Muscle layer of duodenum (tissue), 2 donors: ENCODE results near the gene SLC1A2.

ENCODE experiments used
- H3K27ac ChIP-seq: one replicate; pipeline ENCODE4 v1.7.0; 2013; ENCODE audit warnings: mild to moderate bottlenecking, low read length
- H3K27me3 ChIP-seq: one replicate; pipeline ENCODE4 v1.7.0; 2013; ENCODE audit warnings: low read depth, mild to moderate bottlenecking, control low read depth, low read length
- H3K36me3 ChIP-seq, 2 donors: one replicate each; pipeline ENCODE4 v1.7.0; 2013; ENCODE audit warnings: low read length in 2 of 2, control low read depth in 1 of 2, mild to moderate bottlenecking in 1 of 2; ENCODE audit not compliant: insufficient read depth in 2 of 2, control insufficient read depth in 1 of 2
- H3K4me1 ChIP-seq, 2 donors: one replicate each; pipeline ENCODE4 v1.7.0; 2013; ENCODE audit warnings: low read length in 2 of 2, mild to moderate bottlenecking in 2 of 2, control low read depth in 1 of 2, moderate library complexity in 1 of 2; ENCODE audit not compliant: insufficient read depth in 2 of 2, control insufficient read depth in 1 of 2
- H3K4me3 ChIP-seq, 2 donors: one replicate each; pipeline ENCODE4 v1.7.0; 2013; ENCODE audit warnings: low read length in 2 of 2, low read depth in 1 of 2, mild to moderate bottlenecking in 1 of 2
- H3K9me3 ChIP-seq, 2 donors: one replicate each; pipeline ENCODE4 v1.7.0; 2013; ENCODE audit warnings: low read length in 2 of 2, control low read depth in 1 of 2, mild to moderate bottlenecking in 1 of 2; ENCODE audit not compliant: control insufficient read depth in 1 of 2
- donor health status: healthy.

Gene SLC1A2

GRCh38 chr11:35321532-35322317 is 97.6 kb downstream of the SLC1A2 start:
- H3K27me3 ChIP-seq, result no peaks in the 10 kb centered on the region
- H3K36me3 ChIP-seq, result no peaks in the 10 kb centered on the region
- peaks cover 0 to 5% of the 10 kb centered on the region in 2 donors for H3K4me1 ChIP-seq
- no peaks in the 10 kb centered on the region for H3K9me3 ChIP-seq
- H3K4me3 ChIP-seq, result no peak overlapping the region
- no peak overlapping the region for H3K27ac ChIP-seq

GRCh38 chr11:35321111-35321510 is 98.2 kb downstream of the SLC1A2 start:
- Histone ChIP-seq H3K4me3 (no peak overlapping the region), H3K27ac (no peak overlapping the region), H3K9me3 (no peaks in the 10 kb centered on the region), H3K4me1 (peaks cover 0 to 5% of the 10 kb centered on the region in 2 donors), H3K27me3 (no peaks in the 10 kb centered on the region), H3K36me3 (no peaks in the 10 kb centered on the region)

GRCh38 chr11:35318977-35319925 is 100.1 kb downstream of the SLC1A2 start:
- Histone ChIP-seq H3K27me3 (no peaks in the 10 kb centered on the region), H3K9me3 (no peaks in the 10 kb centered on the region), H3K4me3 (no peak overlapping the region), H3K27ac (no peak overlapping the region), H3K4me1 (peaks cover 0 to 5% of the 10 kb centered on the region in 2 donors), H3K36me3 (no peaks in the 10 kb centered on the region)

GRCh38 chr11:35318309-35318708 is 101.0 kb downstream of the SLC1A2 start:
- H3K27me3 ChIP-seq, result no peaks in the 10 kb centered on the region
- H3K4me3 ChIP-seq, result no peak overlapping the region
- H3K27ac ChIP-seq, result no peak overlapping the region
- H3K4me1 ChIP-seq, result peaks cover 0 to 5% of the 10 kb centered on the region in 2 donors
- no peaks in the 10 kb centered on the region for H3K9me3 ChIP-seq
- H3K36me3 ChIP-seq, result no peaks in the 10 kb centered on the region

- no peaks in the 10 kb centered on the region for H3K36me3 ChIP-seq
- H3K4me1 ChIP-seq, result peaks cover 0 to 5% of the 10 kb centered on the region in 2 donors
- no peaks in the 10 kb centered on the region for H3K27me3 ChIP-seq
- no peak overlapping the region for H3K4me3 ChIP-seq
- no peak overlapping the region for H3K27ac ChIP-seq
- H3K9me3 ChIP-seq, result no peaks in the 10 kb centered on the region
Observed at GRCh38 chr11:35317253-35317652, 102.1 kb downstream of the SLC1A2 start.

GRCh38 chr11:35316161-35316560 is 103.2 kb downstream of the SLC1A2 start:
- Histone ChIP-seq H3K36me3 (no peaks in the 10 kb centered on the region), H3K4me1 (peaks cover 0 to 5% of the 10 kb centered on the region in 2 donors), H3K9me3 (no peaks in the 10 kb centered on the region), H3K27me3 (no peaks in the 10 kb centered on the region), H3K4me3 (no peak overlapping the region), H3K27ac (no peak overlapping the region)

- Histone ChIP-seq H3K4me1 (no peaks in the 10 kb centered on the region), H3K4me3 (no peak overlapping the region), H3K27me3 (no peaks in the 10 kb centered on the region), H3K9me3 (no peaks in the 10 kb centered on the region), H3K36me3 (no peaks in the 10 kb centered on the region), H3K27ac (no peak overlapping the region)
Observed at GRCh38 chr11:35313760-35314153, 105.6 kb downstream of the SLC1A2 start.

- Histone ChIP-seq H3K27ac (no peak overlapping the region), H3K4me1 (no peaks in the 10 kb centered on the region)
Observed at GRCh38 chr11:35313066-35313759, 106.1 kb downstream of the SLC1A2 start.

GRCh38 chr11:35311331-35311730 is 108.0 kb downstream of the SLC1A2 start:
- Histone ChIP-seq H3K4me3 (no peak overlapping the region), H3K9me3 (no peaks in the 10 kb centered on the region), H3K27me3 (no peaks in the 10 kb centered on the region), H3K27ac (no peak overlapping the region), H3K36me3 (no peaks in the 10 kb centered on the region), H3K4me1 (no peaks in the 10 kb centered on the region)

More at GRCh38 chr11:35313066-35313759, 106.1 kb downstream of the SLC1A2 start:
- no peaks in the 10 kb centered on the region for H3K27me3 ChIP-seq
- H3K9me3 ChIP-seq, result no peaks in the 10 kb centered on the region
- no peak overlapping the region for H3K4me3 ChIP-seq
- H3K36me3 ChIP-seq, result no peaks in the 10 kb centered on the region

- Histone ChIP-seq H3K4me1 (peaks cover 0 to 3% of the 10 kb centered on the region in 2 donors), H3K4me3 (no peak overlapping the region), H3K27ac (no peak overlapping the region), H3K36me3 (peaks cover 0 to 5% of the 10 kb centered on the region in 2 donors), H3K27me3 (no peaks in the 10 kb centered on the region), H3K9me3 (no peaks in the 10 kb centered on the region)
Observed at GRCh38 chr11:35308157-35308556, 111.2 kb downstream of the SLC1A2 start.

- Histone ChIP-seq H3K4me1 (peaks cover 0 to 3% of the 10 kb centered on the region in 2 donors), H3K4me3 (no peak overlapping the region), H3K27ac (no peak overlapping the region), H3K36me3 (peaks cover 0 to 5% of the 10 kb centered on the region in 2 donors), H3K27me3 (no peaks in the 10 kb centered on the region), H3K9me3 (no peaks in the 10 kb centered on the region)
Observed at GRCh38 chr11:35307221-35307621, 112.1 kb downstream of the SLC1A2 start.
